HG03175 (cell line): ENCODE results near the gene HELQ.
A peak's percentile ranks its signal among the peaks of the same experiment; 100 is the strongest.

Experiments
- ATAC-seq: cut with Tn5 transposase; IDR thresholded peaks from one replicate; pipeline ENCODE4 v1.9.1; 2021; ENCODE audit warnings: mild to moderate bottlenecking, moderate library complexity; ENCODE audit not compliant: unreplicated experiment

HELQ gene

GRCh38 chr4:83378419-83378818 lies 77.2 kb downstream of the HELQ start:
- ATAC-seq = no peak

GRCh38 chr4:83372931-83373330 lies 82.7 kb downstream of the HELQ start:
- no peak for ATAC-seq

- no peak for ATAC-seq
These were observed 83.7 kb downstream of the HELQ start for GRCh38 chr4:83371936-83372335.

- ATAC-seq = no peak
These were observed 84.4 kb downstream of the HELQ start for GRCh38 chr4:83371235-83371634.

DNA sequence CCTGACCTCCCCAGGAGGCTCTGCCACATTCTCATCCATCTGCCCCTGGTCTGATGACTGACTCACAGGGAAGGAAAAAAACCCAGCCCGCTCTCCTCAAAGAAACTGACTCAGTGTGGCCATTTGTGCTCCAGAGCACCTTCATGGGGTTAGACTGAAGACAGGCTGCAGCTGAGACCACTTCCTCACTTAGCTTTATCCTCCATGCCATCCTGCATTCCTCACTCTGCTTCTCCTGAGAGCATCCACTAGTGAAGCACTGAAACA lies 85.0 kb downstream of the HELQ start:
- no peak for ATAC-seq

- no peak for ATAC-seq
These were observed 85.6 kb downstream of the HELQ start for GRCh38 chr4:83369831-83370639.

GRCh38 chr4:83364312-83364711 lies 91.3 kb downstream of the HELQ start:
- ATAC-seq = no peak

GRCh38 chr4:83362492-83363329 lies 92.9 kb downstream of the HELQ start:
- ATAC-seq = peak; percentile 63

DNA sequence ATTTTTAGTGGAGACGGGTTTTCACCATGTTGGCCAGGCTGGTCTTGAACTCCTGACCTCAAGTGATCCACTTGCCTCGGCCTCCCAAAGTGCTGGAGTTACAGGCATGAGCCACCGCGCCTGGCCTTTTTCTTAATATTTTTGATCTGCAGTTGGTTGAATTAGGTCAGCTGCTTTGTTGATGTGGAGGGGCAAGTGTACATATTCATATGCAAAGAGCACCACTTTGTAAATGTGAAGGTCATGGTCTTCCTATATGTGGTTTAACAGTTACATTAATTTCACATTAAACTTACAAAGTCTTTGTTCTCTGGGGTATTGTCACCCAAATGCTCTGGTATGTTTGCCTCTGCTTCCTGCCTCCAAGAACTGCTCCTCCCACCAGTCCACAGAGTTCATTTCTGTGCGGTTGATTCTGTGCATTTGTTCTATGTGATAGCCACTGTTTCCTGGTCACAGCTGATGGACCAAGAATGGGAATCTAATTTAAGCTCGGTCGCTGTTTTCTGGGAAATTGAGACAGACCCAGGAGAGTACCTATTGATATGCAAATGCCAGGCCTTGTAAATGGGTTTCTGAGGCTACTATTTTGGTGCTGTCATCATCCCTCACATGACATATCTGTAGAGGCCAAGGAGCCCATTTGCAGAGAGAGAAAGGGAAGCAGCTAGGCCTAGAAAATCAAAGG lies 94.1 kb downstream of the HELQ start:
- no peak for ATAC-seq

- ATAC-seq = no peak
These were observed 95.6 kb downstream of the HELQ start for GRCh38 chr4:83360018-83360417.

- no peak for ATAC-seq
These were observed 97.2 kb downstream of the HELQ start for GRCh38 chr4:83358410-83358809.
